Measurements from ENCODE around the gene TSNAXIP1.

- TF ChIP-seq CTCF (conservative IDR thresholded peaks at IDR 0.05 in 1 of 2, IDR thresholded peaks at IDR 0.05 in 1 of 2; ENCODE audit: extremely low read depth in 1 of 2, insufficient read depth in 1 of 2, low read depth in 1 of 2, low read length in 2 of 2), result no peak
- no peak for TF ChIP-seq EZH2 (IDR thresholded peaks at IDR 0.05; ENCODE audit: borderline replicate concordance, low read length)
Observed at GRCh38 chr16:67760206-67760955, 46.3 kb upstream of the TSNAXIP1 start.

All from mammary epithelial cell (primary cell).